Stimulated activated CD4-positive, alpha-beta T cell treated with anti-CD3 and anti-CD28 coated beads, Interleukin-12 subunit alpha, Interleukin-12 subunit beta, amount 100 ng/mL, for 24 hours (primary cell): ENCODE results near the gene ERP44.

Experiments used
- DNase-seq, 2 experiments: peaks; one replicate each; pipeline ENCODE4 v3.0.0-alpha.2; 2020; ENCODE audit warnings: low read depth in 2 of 2

Gene ERP44

GRCh38 chr9:99947395-99947794 lies 151.4 kb downstream of the ERP44 start:
- DNase-seq: no peak

GRCh38 chr9:99936947-99937587 lies 161.7 kb downstream of the ERP44 start:
- no peak for DNase-seq

GRCh38 chr9:99931155-99931840 lies 167.5 kb downstream of the ERP44 start:
- no peak for DNase-seq

GRCh38 chr9:99929652-99930051 lies 169.1 kb downstream of the ERP44 start:
- DNase-seq: no peak
